Myometrial cell (primary cell): ENCODE data around the gene SIX1. TPM values are rescaled to one million over a fixed set of nuclear protein-coding genes. Genes with fewer than 3 reads are reported as not detected.

Experiments
- total RNA-seq: library from RNA; depleted of rRNA; stranded (reverse); fragments of >200 nt; gene quantifications from 2 replicates; pipeline ENCODE4 v1.2.3, GENCODE V29; 2015

SIX1 gene
- total RNA-seq, result under 0.01 and 0.18 TPM in 2 replicates

GRCh38 chr14:60648934-60649874 lies at the start of gene SIX1:
SIX1 (minus strand) TSS chr14:60649477; CDS start chr14:60649189, 288 bp downstream.

Other genes starting within 250 kb of the SIX1 start
- under 0.01 TPM in 1 of 2 replicates, not detected in the other for gene C14orf39, start 163.4 kb downstream of the SIX1 start, total RNA-seq
- not detected in 2 replicates for gene SIX6, start 140.3 kb downstream of the SIX1 start, total RNA-seq
- 10.1 and 12.7 TPM in 2 replicates for gene SIX4, start 74.9 kb upstream of the SIX1 start, total RNA-seq
- 48.7 and 53.0 TPM in 2 replicates for gene MNAT1, start 85.3 kb upstream of the SIX1 start, total RNA-seq